Ectodermal cell (in vitro differentiated cells): ENCODE results near the gene SSRP1.
"Not testable (repeated sequence)": the region's sequence is repeated elsewhere in the genome, so short reads cannot be mapped to it uniquely, and the experiment has no call there.

Experiments used
- H3K27ac ChIP-seq: 2 replicates; pipeline ENCODE4 v1.7.0; 2013; ENCODE audit warnings: mild to moderate bottlenecking, low read depth, low read length; ENCODE audit not compliant: insufficient read depth, poor library complexity, severe bottlenecking
- H3K27me3 ChIP-seq: 2 replicates; pipeline ENCODE4 v1.7.0; 2013; ENCODE audit warnings: mild to moderate bottlenecking, low read length; ENCODE audit not compliant: insufficient read depth, control insufficient read depth, poor library complexity, severe bottlenecking
- H3K36me3 ChIP-seq: one replicate; pipeline ENCODE4 v1.7.0; 2013; ENCODE audit warnings: low read length; ENCODE audit not compliant: control insufficient read depth, insufficient read depth
- H3K4me1 ChIP-seq: one replicate; pipeline ENCODE4 v1.7.0; 2013; ENCODE audit warnings: low read length; ENCODE audit not compliant: control insufficient read depth, insufficient read depth
- H3K4me3 ChIP-seq: 2 replicates; pipeline ENCODE4 v1.7.0; 2013; ENCODE audit warnings: low read depth, low read length, control low read depth; ENCODE audit not compliant: insufficient read depth
- H3K9me3 ChIP-seq: 2 replicates; pipeline ENCODE4 v1.7.0; 2013; ENCODE audit warnings: mild to moderate bottlenecking, low read length, moderate library complexity; ENCODE audit not compliant: control insufficient read depth
- WGBS, 2 experiments: methylation state at CpG; one replicate each; pipeline ENCODE4 v1.1.7; 2013; ENCODE audit warnings: missing lambda C conversion rate in 2 of 2; 5-methylcytosine and 5-hydroxymethylcytosine counted together

SSRP1 gene

DNA sequence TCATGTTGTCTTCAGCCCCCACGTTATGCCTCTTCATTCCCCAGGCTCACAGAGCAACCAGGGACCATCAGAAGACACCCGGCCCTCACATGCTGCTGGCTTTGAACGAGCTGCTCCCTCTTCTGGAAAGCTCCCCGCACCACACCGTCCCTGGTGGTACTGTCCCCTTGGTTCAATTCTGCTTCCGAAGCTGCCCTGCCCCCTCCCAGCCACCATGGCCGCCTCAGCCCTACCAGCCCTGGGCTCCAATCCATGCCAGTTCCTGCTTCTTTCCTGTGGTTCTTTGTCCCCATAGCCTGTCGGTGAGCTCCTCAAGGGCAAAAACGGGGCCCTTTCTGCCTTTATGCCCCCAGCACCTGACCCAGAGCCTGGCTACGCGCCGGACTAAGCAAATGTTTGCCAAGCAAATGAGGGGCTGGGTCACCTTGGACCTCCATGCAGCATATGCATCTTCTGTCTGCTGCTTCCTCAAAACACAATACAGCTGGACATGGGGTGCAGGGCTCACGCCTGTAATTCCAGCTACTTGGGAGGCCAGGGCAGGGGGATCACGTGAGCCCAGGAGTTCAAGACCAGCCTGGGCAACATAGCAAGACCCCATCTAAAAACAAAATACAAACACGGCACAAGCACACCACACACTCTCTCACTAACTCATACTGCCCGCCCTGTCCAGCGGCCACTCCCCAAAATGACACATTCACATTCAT, 32.3 kb downstream of the SSRP1 start:
- Histone ChIP-seq H3K4me1 (no peaks in the 10 kb centered on the region), H3K27me3 (no peaks in the 10 kb centered on the region), H3K27ac (no peak overlapping the region), H3K9me3 (no peaks in the 10 kb centered on the region), H3K4me3 (no peak overlapping the region), H3K36me3 (peaks cover 63% of the 10 kb centered on the region)
- WGBS, 2 experiments: 83 to 87% methylated on average over 17 of the region's 17 CpGs

GRCh38 chr11:57302489-57302888, 33.2 kb downstream of the SSRP1 start:
- H3K9me3 ChIP-seq: no peaks in the 10 kb centered on the region
- no peaks in the 10 kb centered on the region for H3K27me3 ChIP-seq
- H3K36me3 ChIP-seq: peaks cover 62% of the 10 kb centered on the region
- H3K4me1 ChIP-seq: no peaks in the 10 kb centered on the region
- H3K4me3 ChIP-seq: no peak overlapping the region
- no peak overlapping the region for H3K27ac ChIP-seq
- WGBS, 2 experiments: 94% methylated on average over 15 of the region's 15 CpGs

GRCh38 chr11:57301711-57302423, 33.8 kb downstream of the SSRP1 start:
- Histone ChIP-seq H3K9me3 (no peaks in the 10 kb centered on the region), H3K4me3 (no peak overlapping the region), H3K4me1 (no peaks in the 10 kb centered on the region), H3K27me3 (no peaks in the 10 kb centered on the region), H3K27ac (no peak overlapping the region), H3K36me3 (peaks cover 62% of the 10 kb centered on the region)
- WGBS, 2 experiments: 95 to 96% methylated on average over 27 of the region's 27 CpGs

DNA sequence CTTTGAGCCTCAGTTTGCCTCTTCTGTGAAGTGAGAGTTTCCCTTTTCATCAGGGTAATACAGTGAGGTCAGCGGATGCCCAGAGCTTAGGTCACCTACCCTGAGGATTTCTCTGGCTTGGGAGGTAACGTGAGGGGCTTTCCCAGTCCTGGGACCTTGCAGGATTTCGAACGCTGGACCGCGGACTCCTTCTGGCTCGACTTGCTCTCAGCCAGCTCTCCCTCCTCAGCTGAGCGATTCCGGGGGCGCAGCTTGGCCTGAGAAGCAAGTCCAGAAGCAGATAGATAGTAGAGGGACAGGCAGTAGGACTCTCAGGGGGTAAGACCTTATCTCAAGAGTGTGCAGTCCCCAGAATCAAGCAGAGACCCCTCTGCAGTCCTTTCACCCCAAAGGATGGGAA, 34.9 kb downstream of the SSRP1 start:
- H3K4me3 ChIP-seq: no peak overlapping the region
- H3K4me1 ChIP-seq: no peaks in the 10 kb centered on the region
- no peaks in the 10 kb centered on the region for H3K27me3 ChIP-seq
- H3K36me3 ChIP-seq: peaks cover 62% of the 10 kb centered on the region
- H3K27ac ChIP-seq: no peak overlapping the region
- H3K9me3 ChIP-seq: no peaks in the 10 kb centered on the region
- WGBS, 2 experiments: 98% methylated on average over 10 of the region's 10 CpGs

DNA sequence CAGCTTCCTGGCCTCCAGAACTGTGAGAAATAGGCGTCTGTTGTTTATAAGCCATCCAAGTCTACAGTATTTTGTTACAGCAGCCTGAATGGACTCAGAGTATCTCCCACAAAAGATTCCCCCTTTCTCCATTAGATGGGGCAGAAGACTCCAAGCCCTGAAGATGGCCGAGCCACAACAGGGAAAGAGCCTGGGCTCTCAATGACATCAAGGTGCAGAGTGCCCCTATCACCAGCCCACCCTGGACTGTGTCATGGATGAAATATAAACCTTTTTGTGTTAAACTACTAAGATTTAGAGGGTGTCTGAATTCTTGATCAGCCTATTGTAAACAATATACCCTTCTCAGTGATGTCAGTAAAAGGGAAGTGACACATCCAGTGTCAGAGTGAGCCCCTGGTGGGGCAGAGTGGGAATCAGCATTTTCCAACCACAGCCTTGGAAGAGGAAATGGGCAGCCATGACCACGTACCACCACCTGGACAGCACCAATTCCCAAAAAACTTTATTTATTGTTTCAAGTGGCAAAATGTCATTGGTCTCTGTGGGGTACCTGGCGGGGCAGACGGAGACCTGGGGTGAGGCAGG, 36.4 kb downstream of the SSRP1 start:
- WGBS, 2 experiments: 99 to 100% methylated on average over 3 to 5 of the region's 5 CpGs
- Histone ChIP-seq H3K36me3 (peaks cover 53% of the 10 kb centered on the region), H3K27ac (no peak overlapping the region), H3K27me3 (no peaks in the 10 kb centered on the region), H3K4me3 (no peak overlapping the region), H3K4me1 (peaks cover 5% of the 10 kb centered on the region), H3K9me3 (no peaks in the 10 kb centered on the region)

- peaks cover 39% of the 10 kb centered on the region for H3K36me3 ChIP-seq
These were observed 38.5 kb downstream of the SSRP1 start for GRCh38 chr11:57297221-57297620.

DNA sequence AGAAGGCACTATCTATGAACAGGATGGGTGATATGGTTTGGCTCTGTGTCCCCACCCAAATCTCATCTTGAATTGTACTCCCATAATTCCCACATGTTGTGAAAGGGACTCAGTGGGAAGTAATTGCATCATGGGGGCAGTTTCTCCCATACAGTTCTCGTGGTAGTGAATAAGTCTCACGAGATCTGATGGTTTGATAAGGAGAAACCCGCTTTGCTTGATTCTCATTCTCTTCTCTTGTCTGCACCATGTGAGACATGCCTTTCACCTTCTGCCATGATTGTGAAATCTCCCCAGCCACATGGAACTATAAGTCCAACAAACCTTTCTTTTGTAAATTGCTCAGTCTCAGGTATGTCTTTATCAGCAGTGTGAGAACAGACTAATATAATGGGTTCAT, 39.5 kb downstream of the SSRP1 start:
- not testable (repeated sequence) for H3K4me1 ChIP-seq, H3K9me3 ChIP-seq, H3K27me3 ChIP-seq, H3K4me3 ChIP-seq, H3K27ac ChIP-seq
- H3K36me3 ChIP-seq: peaks cover 29% of the 10 kb centered on the region
- 93 to 98% methylated on average over 3 of the region's 3 CpGs for WGBS, 2 experiments

More at GRCh38 chr11:57297221-57297620, 38.5 kb downstream of the SSRP1 start:
- no peak overlapping the region for H3K4me3 ChIP-seq
- 93 to 100% methylated on average over 2 of the region's 2 CpGs for WGBS, 2 experiments
- no peak overlapping the region for H3K27ac ChIP-seq
- peaks cover 5% of the 10 kb centered on the region for H3K4me1 ChIP-seq
- H3K27me3 ChIP-seq: no peaks in the 10 kb centered on the region
- H3K9me3 ChIP-seq: no peaks in the 10 kb centered on the region

DNA sequence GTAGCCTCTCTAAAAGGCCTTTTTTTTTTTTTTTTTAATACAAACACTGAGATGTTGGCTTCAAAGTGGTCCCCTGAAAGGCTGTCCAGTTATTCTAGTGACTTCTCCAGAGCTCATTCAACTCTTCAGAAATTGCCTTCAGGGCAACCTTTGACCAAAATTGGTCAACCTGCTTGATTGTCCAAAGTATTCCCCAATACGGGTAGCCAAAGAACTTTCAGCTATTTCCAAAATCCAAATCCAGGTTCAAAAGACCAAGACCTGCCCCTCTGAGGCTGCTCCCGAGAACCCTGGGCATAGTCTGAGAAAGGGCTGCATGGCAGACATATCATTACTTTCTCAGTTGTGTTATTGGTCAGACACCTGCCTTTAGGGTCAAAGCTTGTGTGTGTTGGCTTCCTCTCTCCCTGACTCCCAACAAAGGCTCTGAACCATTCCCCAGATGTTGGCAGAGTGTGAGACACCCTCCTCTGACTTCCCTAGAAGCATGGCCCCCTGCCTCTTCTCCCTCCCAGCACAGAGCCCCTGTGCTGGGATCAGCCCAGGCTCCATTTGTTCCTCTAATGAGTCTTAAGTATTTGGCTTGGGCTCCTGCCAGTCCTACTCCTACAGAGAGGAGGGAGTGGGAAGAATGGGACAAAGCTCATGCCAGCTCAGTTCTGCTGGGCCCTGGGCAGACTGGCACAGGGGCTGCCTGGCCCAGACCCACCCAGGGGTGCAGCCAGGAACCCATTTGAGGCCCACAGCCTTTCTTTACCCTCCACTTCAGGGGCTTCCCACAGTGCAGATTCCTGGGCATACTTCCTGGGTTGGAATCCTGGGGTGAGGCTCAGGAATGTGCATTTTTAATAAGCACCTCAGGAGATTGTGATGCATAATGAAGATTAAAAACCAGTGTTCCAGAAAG, 41.2 kb downstream of the SSRP1 start:
- Histone ChIP-seq H3K27me3 (no peaks in the 10 kb centered on the region), H3K9me3 (no peaks in the 10 kb centered on the region), H3K4me1 (peaks cover 10% of the 10 kb centered on the region), H3K4me3 (no peak overlapping the region), H3K36me3 (peaks cover 12% of the 10 kb centered on the region), H3K27ac (no peak overlapping the region)
- WGBS, 2 experiments: 90 to 92% methylated on average over 2 of the region's 2 CpGs

DNA sequence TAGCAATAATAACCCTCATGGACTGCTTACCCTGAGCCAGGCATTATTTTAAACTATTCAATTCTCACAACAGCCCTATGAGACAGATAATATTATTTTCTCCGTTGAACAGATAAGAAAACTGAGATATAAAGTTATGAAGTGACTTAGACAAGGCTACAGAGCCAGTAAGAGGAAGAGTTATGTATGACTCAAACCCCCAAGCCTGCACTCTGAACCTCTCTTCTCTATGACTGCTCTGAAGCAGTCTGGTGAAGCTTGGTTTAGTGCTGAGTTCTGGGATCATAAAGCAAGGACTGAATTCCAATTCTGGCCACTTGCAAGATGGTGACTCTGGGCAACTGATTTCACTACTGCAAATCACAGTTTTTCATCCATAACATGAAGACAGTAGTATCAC, 45.4 kb downstream of the SSRP1 start:
- H3K36me3 ChIP-seq: no peaks in the 10 kb centered on the region
- no peak overlapping the region for H3K27ac ChIP-seq
- no peaks in the 10 kb centered on the region for H3K9me3 ChIP-seq
- no peak overlapping the region for H3K4me3 ChIP-seq
- 86 to 100% methylated on average over 1 of the region's 1 CpG for WGBS, 2 experiments
- H3K27me3 ChIP-seq: no peaks in the 10 kb centered on the region
- H3K4me1 ChIP-seq: peaks cover 19% of the 10 kb centered on the region
